ENCODE results near the gene DYRK3. TPM values are rescaled to one million over a fixed set of nuclear protein-coding genes. Genes with fewer than 3 reads are reported as not detected.

DYRK3 gene
- total RNA-seq, 1 donor from 2014 or later = 9.1 TPM

- TF ChIP-seq CTCF (IDR thresholded peaks at IDR 0.05; ENCODE audit: unreplicated experiment) = no peak
- peaks cover 4% of the 10 kb centered on the region for H3K27me3 Mint-ChIP-seq
- no peaks in the 10 kb centered on the region for H3K4me1 Mint-ChIP-seq (ENCODE audit: low read depth)
- no peaks in the 10 kb centered on the region for H3K9me3 Mint-ChIP-seq (ENCODE audit: low read depth)
- H3K4me3 Mint-ChIP-seq (ENCODE audit: low read depth) = no peak overlapping the region
- H3K36me3 Mint-ChIP-seq (ENCODE audit: insufficient read depth) = peaks cover 10% of the 10 kb centered on the region
- no peak for DNase-seq (ENCODE audit: low spot score, unreplicated experiment)
- no peak overlapping the region for H3K27ac Mint-ChIP-seq
Measured at GRCh38 chr1:206651958-206652890, 16.9 kb downstream of the DYRK3 start.

DNA sequence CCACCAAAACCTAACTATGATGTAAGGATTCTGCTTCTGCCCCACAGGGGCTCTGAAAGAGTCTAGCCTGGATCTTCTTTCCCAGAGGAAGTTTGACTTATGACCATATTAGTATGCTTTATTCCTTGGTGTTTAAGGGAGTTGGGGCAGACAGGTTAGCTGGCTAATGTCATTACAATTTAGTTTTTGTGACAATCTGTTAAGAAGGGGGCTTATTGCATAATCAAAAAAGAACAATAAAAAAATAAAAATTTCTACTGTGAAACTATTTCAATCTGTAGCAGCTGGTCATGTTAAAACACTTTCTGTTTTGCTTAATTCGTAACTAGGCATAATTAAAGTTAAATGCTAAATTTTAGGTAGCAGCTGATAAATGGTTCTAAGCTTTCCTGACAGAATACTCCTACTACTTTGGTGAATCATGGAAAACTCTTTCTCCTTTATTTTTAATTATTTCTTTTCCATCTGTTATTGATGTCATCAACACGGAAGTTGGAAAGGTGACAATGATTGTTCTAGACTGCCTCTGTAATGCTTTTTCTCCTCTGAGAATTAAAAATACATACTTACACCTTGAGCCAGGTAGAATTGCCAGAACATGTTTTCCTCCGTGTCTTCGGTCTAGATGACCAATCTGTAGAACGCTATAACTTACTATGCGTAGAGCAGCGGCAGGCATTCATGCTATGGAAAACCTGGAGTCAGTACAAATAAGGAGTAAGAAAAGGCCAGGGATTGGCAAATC, 18.6 kb downstream of the DYRK3 start:
- Mint-ChIP-seq H3K27me3 (peaks cover 20% of the 10 kb centered on the region), H3K4me3 (ENCODE audit: low read depth) (no peak overlapping the region), H3K9me3 (ENCODE audit: low read depth) (no peaks in the 10 kb centered on the region), H3K36me3 (ENCODE audit: insufficient read depth) (peaks cover 3% of the 10 kb centered on the region), H3K27ac (no peak overlapping the region), H3K4me1 (ENCODE audit: low read depth) (no peaks in the 10 kb centered on the region)
- TF ChIP-seq CTCF (IDR thresholded peaks at IDR 0.05; ENCODE audit: unreplicated experiment) = no peak
- DNase-seq (ENCODE audit: low spot score, unreplicated experiment) = no peak

GRCh38 chr1:206654828-206655227, 19.5 kb downstream of the DYRK3 start:
- Mint-ChIP-seq H3K4me3 (ENCODE audit: low read depth) (no peak overlapping the region), H3K27ac (no peak overlapping the region), H3K9me3 (ENCODE audit: low read depth) (no peaks in the 10 kb centered on the region), H3K27me3 (peaks cover 20% of the 10 kb centered on the region), H3K4me1 (ENCODE audit: low read depth) (no peaks in the 10 kb centered on the region), H3K36me3 (ENCODE audit: insufficient read depth) (peaks cover 2% of the 10 kb centered on the region)
- no peak for TF ChIP-seq CTCF (IDR thresholded peaks at IDR 0.05; ENCODE audit: unreplicated experiment)
- no peak for DNase-seq (ENCODE audit: low spot score, unreplicated experiment)

- no peak for DNase-seq (ENCODE audit: low spot score, unreplicated experiment)
- H3K4me1 Mint-ChIP-seq (ENCODE audit: low read depth) = no peaks in the 10 kb centered on the region
- H3K27ac Mint-ChIP-seq = no peak overlapping the region
- peaks cover 20% of the 10 kb centered on the region for H3K27me3 Mint-ChIP-seq
- no peak overlapping the region for H3K4me3 Mint-ChIP-seq (ENCODE audit: low read depth)
- H3K9me3 Mint-ChIP-seq (ENCODE audit: low read depth) = no peaks in the 10 kb centered on the region
- H3K36me3 Mint-ChIP-seq (ENCODE audit: insufficient read depth) = peaks cover 2% of the 10 kb centered on the region
- TF ChIP-seq CTCF (IDR thresholded peaks at IDR 0.05; ENCODE audit: unreplicated experiment) = no peak
Measured at GRCh38 chr1:206655471-206655882, 20.1 kb downstream of the DYRK3 start.

- Mint-ChIP-seq H3K4me3 (ENCODE audit: low read depth) (no peak overlapping the region), H3K27me3 (peaks cover 23% of the 10 kb centered on the region), H3K27ac (no peak overlapping the region), H3K9me3 (ENCODE audit: low read depth) (no peaks in the 10 kb centered on the region), H3K36me3 (ENCODE audit: insufficient read depth) (peaks cover 2% of the 10 kb centered on the region), H3K4me1 (ENCODE audit: low read depth) (no peaks in the 10 kb centered on the region)
- TF ChIP-seq CTCF (IDR thresholded peaks at IDR 0.05; ENCODE audit: unreplicated experiment) = no peak
- no peak for DNase-seq (ENCODE audit: low spot score, unreplicated experiment)
Measured at GRCh38 chr1:206656936-206657335, 21.6 kb downstream of the DYRK3 start.
